HepG2 (cell line): ENCODE measurements around the gene PRRG3. TPM values are rescaled to one million over a fixed set of nuclear protein-coding genes. Genes with fewer than 3 reads are reported as not detected.

Experiments
- ATAC-seq: fragments of 200-7000 bp; cut with Tn5 transposase; 3 replicates; pipeline ENCODE4 v1.9.1; 2020; ENCODE audit warnings: mild to moderate bottlenecking, moderate library complexity
- BruUV-seq: library from RNA; stranded (reverse); fragments of 400-500 nt; replicated peaks from 2 replicates; lab custom pipeline; 2021; lab: Mats Ljungman, UMichigan
- CTCF ChIA-PET: fragments of 300-600 bp; formaldehyde crosslinking; extraction: SDS; loops from one replicate; lab custom pipeline; 2021; ENCODE audit warnings: low total read pairs, inconsistent platforms, low intra/inter-chr PET ratio; lab: Yijun Ruan, JAX
- POLR2A ChIA-PET: fragments of 350-600 bp; sonication (Branson Sonifier 250); formaldehyde crosslinking; loops from one replicate; lab custom pipeline; 2020; ENCODE audit warnings: antibody characterized with exemption, inconsistent platforms; lab: Yijun Ruan, JAX
- DNase-seq: peaks from one replicate; pipeline ENCODE4 v3.0.0-alpha.2; 2015; ENCODE audit warnings: low spot score
- FAIRE-seq: peaks from 3 replicates; lab custom pipeline; 2011; peaks lifted over from hg19 to GRCh38; lab: Jason Lieb, UNC
- H2AFZ ChIP-seq: one replicate; pipeline ENCODE4 v1.6.1; 2011; ENCODE audit warnings: low read length, inconsistent platforms
- H3K27ac ChIP-seq: fragments of 300-600 bp; 3 replicates; pipeline ENCODE4 v1.8.0; 2011; ENCODE audit warnings: mixed run types, mild to moderate bottlenecking, mixed read lengths, low read length, inconsistent platforms; ENCODE audit not compliant: insufficient read depth; ENCODE audit errors: extremely low read length
- H3K27me3 ChIP-seq, 2 experiments: fragments of 200-600 bp in 1 of 2; 2 replicates in 1 of 2; 3 replicates in 1 of 2; pipeline versions ENCODE4 v1.6.0 to v1.8.0; 2011; ENCODE audit warnings: low read length in 2 of 2, mild to moderate bottlenecking in 2 of 2, moderate library complexity in 2 of 2, inconsistent platforms in 1 of 2; ENCODE audit not compliant: insufficient read depth in 2 of 2, control insufficient read depth in 1 of 2
- H3K36me3 ChIP-seq, 2 experiments: fragments of 200-600 bp in 1 of 2; replicated peaks in 1 of 2; 2 replicates in 1 of 2; 3 replicates in 1 of 2; pipeline versions ENCODE4 v1.5.1 to v1.8.0; 2011; ENCODE audit warnings: low read length in 2 of 2, inconsistent platforms in 1 of 2; ENCODE audit not compliant: insufficient read depth in 2 of 2, control insufficient read depth in 1 of 2
- H3K4me1 ChIP-seq: 2 replicates; pipeline ENCODE4 v1.5.1; 2012; ENCODE audit warnings: low read length, inconsistent platforms; ENCODE audit not compliant: insufficient read depth
- H3K4me2 ChIP-seq: 2 replicates; pipeline ENCODE4 v1.6.0; 2011; ENCODE audit warnings: low read depth, low read length, inconsistent platforms
- H3K4me3 ChIP-seq, 3 experiments: fragments of 200-600 bp in 1 of 3; sonication (generic), shearing (Covaris generic) in 1 of 3; replicated peaks in 1 of 3; 2 replicates each; pipeline ENCODE4 v1.5.1; 2011 to 2016; ENCODE audit warnings: low read length in 3 of 3, inconsistent platforms in 2 of 3, low read depth in 2 of 3, mild to moderate bottlenecking in 2 of 3, control low read depth in 1 of 3, mixed read lengths in 1 of 3; ENCODE audit not compliant: insufficient read depth in 1 of 3
- H3K79me2 ChIP-seq: one replicate; pipeline ENCODE4 v1.6.1; 2011; ENCODE audit warnings: low read length, inconsistent platforms; ENCODE audit not compliant: insufficient read depth
- H3K9ac ChIP-seq: 2 replicates; pipeline ENCODE4 v1.6.0; 2011; ENCODE audit warnings: mild to moderate bottlenecking, low read depth, low read length, inconsistent platforms; ENCODE audit not compliant: insufficient read depth
- H3K9me3 ChIP-seq: 2 replicates; pipeline ENCODE4 v1.5.1; 2012; ENCODE audit warnings: mild to moderate bottlenecking, low read length
- H4K20me1 ChIP-seq: 2 replicates; pipeline ENCODE4 v1.6.0; 2011; ENCODE audit warnings: inconsistent platforms, mild to moderate bottlenecking, low read length, moderate library complexity; ENCODE audit not compliant: insufficient read depth
- ATRX ChIP-seq: sonication (generic); formaldehyde crosslinking; IDR thresholded peaks from 2 replicates; pipeline ENCODE4 v1.4.0; 2020; ENCODE audit warnings: missing genetic modification reagents, borderline replicate concordance
- DPF2 ChIP-seq: sonication (generic); formaldehyde crosslinking; IDR thresholded peaks from 2 replicates; pipeline ENCODE4 v1.4.0; 2020; ENCODE audit warnings: mild to moderate bottlenecking, low read depth, missing genetic modification reagents, borderline replicate concordance
- GPN1 ChIP-seq: sonication (generic); formaldehyde crosslinking; IDR thresholded peaks from 2 replicates; pipeline ENCODE4 v1.5.1; 2020; ENCODE audit warnings: missing genetic modification reagents, borderline replicate concordance
- MED8 ChIP-seq: sonication (generic); formaldehyde crosslinking; IDR thresholded peaks from 2 replicates; pipeline ENCODE4 v1.8.1; 2023; ENCODE audit warnings: mild to moderate bottlenecking, missing genetic modification reagents; ENCODE audit not compliant: insufficient replicate concordance
- MYNN ChIP-seq: sonication (generic); formaldehyde crosslinking; IDR thresholded peaks from 2 replicates; pipeline ENCODE4 v1.4.0; 2020; ENCODE audit warnings: mild to moderate bottlenecking, low read depth, missing genetic modification reagents
- NFATC3 ChIP-seq: sonication (generic); formaldehyde crosslinking; IDR thresholded peaks from 2 replicates; pipeline ENCODE4 v1.5.1; 2020; ENCODE audit warnings: mild to moderate bottlenecking, missing genetic modification reagents
- PCBP1 ChIP-seq: fragments of 200-400 bp; formaldehyde crosslinking; IDR thresholded peaks from 2 replicates; pipeline ENCODE4 v1.6.1; 2017; ENCODE audit warnings: mild to moderate bottlenecking, low read depth, low read length, borderline replicate concordance
- RARA ChIP-seq: IDR thresholded peaks from 2 replicates; pipeline ENCODE4 v1.6.1; 2016; ENCODE audit warnings: missing genetic modification reagents, missing compliant biosample characterization
- SOX6 ChIP-seq, 2 experiments: fragments of 450-650 bp in 1 of 2; sonication (generic) in 1 of 2; formaldehyde crosslinking in 1 of 2; IDR thresholded peaks; 2 replicates each; pipeline versions ENCODE4 v1.4.0 to v1.6.1; 2017 to 2020; ENCODE audit warnings: antibody characterized with exemption in 1 of 2, mild to moderate bottlenecking in 1 of 2, missing genetic modification reagents in 1 of 2
- ZNF138 ChIP-seq: sonication (generic); formaldehyde crosslinking; IDR thresholded peaks from 2 replicates; pipeline ENCODE4 v1.5.0; 2020; ENCODE audit warnings: mild to moderate bottlenecking, low read depth, missing genetic modification reagents
- ZNF431 ChIP-seq: sonication (generic); formaldehyde crosslinking; IDR thresholded peaks from 2 replicates; pipeline ENCODE4 v1.9.0; 2022; ENCODE audit warnings: missing genetic modification reagents, low read depth, mild to moderate bottlenecking, borderline replicate concordance
- ZNF577 ChIP-seq: sonication (generic); formaldehyde crosslinking; IDR thresholded peaks from 2 replicates; pipeline ENCODE4 v1.4.0; 2020; ENCODE audit warnings: mild to moderate bottlenecking, low read depth, missing genetic modification reagents, borderline replicate concordance
- WGBS: methylation state at CpG from one replicate; pipeline ENCODE4 v1.1.6; 2017; ENCODE audit warnings: low lambda C conversion rate; 5-methylcytosine and 5-hydroxymethylcytosine counted together
- in situ Hi-C: cut with HindIII; loops from 2 replicates; pipeline ENCODE4 v1.10.0; 2017; ENCODE audit warnings: low pct_unique_long_range_greater_than_20kb; ENCODE audit not compliant: extremely low pct_ligation_motif_present
- intact Hi-C: fragments of 100-400 bp; cut with micrococcal nuclease; formaldehyde crosslinking; loops from one replicate; pipeline ENCODE4 v1.10.0; 2022; ENCODE audit not compliant: unreplicated experiment
- polyA plus RNA-seq, 8 experiments: library from polyadenylated mRNA; depleted of rRNA in 3 of 8; stranded (reverse) in 7 of 8; unstranded in 1 of 8; fragments of >200 nt; fragmentation: Illumina TruSeq in 4 of 8; extraction: Trizol in 4 of 8; gene quantifications; 2 replicates each; pipeline versions ENCODE4 v1.2.1 to v1.2.3, GENCODE V29; 2011 to 2016; ENCODE audit warnings: low read depth in 4 of 8, missing spikeins in 1 of 8, mixed read lengths in 1 of 8; ENCODE audit not compliant: insufficient read depth in 1 of 8
- total RNA-seq, 5 experiments: library from RNA; depleted of rRNA; stranded (reverse); fragments of >200 nt; fragmentation: Illumina TruSeq; extraction: Trizol; gene quantifications; 2 replicates each; pipeline ENCODE4 v1.2.3, GENCODE V29; 2016; ENCODE audit warnings: low read depth in 1 of 5
- TF ChIP-seq, protein P1 (sequence below): sonication (generic); formaldehyde crosslinking; IDR thresholded peaks from 2 replicates; pipeline ENCODE4 v1.8.1; 2022; ENCODE audit warnings: mild to moderate bottlenecking, missing genetic modification reagents
- TF ChIP-seq, protein P2 (sequence below): sonication (generic); formaldehyde crosslinking; IDR thresholded peaks from 2 replicates; pipeline ENCODE4 v1.4.0; 2020; ENCODE audit warnings: missing genetic modification reagents
- TF ChIP-seq, protein P3 (sequence below): sonication (generic); formaldehyde crosslinking; IDR thresholded peaks from 2 replicates; pipeline ENCODE4 v1.5.1; 2020; ENCODE audit warnings: mild to moderate bottlenecking, missing genetic modification reagents
- TF ChIP-seq, protein P4 (sequence below): sonication (generic); formaldehyde crosslinking; IDR thresholded peaks from 2 replicates; pipeline ENCODE4 v1.5.1; 2020; ENCODE audit warnings: mild to moderate bottlenecking, moderate library complexity, missing genetic modification reagents

PRRG3 gene
- total and polyA plus RNA-seq, 2 of the 13 experiments (the other 11 are each of a cell fraction or from before 2014, with no cell fraction given) = not detected

DNA sequence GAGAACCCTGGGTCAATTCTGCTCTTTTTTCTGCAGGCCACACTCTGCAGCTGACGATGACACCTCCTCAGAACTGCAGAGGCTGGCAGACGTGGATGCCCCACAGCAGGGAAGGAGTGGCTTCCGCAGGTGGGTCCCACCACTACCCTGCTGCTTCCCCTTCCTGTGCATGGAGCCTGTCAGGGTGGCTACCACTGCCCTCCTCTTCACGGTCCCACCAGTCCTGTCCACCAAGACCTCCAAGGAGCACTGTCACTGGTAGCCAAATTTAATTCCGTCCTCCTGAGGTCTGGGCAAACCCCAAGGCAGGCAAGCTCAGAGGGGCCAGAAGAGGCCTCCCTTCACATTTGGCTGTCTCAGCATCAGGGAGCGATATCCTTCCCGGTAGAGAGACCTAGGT is 43.5 kb downstream of the PRRG3 start:
- BruUV-seq = no TSS peak
- Histone ChIP-seq H3K36me3 (no peaks in the 10 kb centered on the region), H3K79me2 (no peaks in the 10 kb centered on the region), H3K9ac (no peak overlapping the region), H3K4me1 (no peaks in the 10 kb centered on the region), H3K27me3 (no peaks in the 10 kb centered on the region), H4K20me1 (no peaks in the 10 kb centered on the region), H3K27ac (no peak overlapping the region), H3K4me2 (no peak overlapping the region), H2AFZ (no peak overlapping the region), H3K4me3 (no peak overlapping the region), H3K9me3 (no peaks in the 10 kb centered on the region)
- in situ Hi-C loops (loop anchor here (25.0 kb wide), 1 partner anchor 1074 kb away; no protein-coding TSS in a partner anchor), intact Hi-C loops (no loop called here)
- no peak for DNase-seq
- no peak for ATAC-seq
- no peak for FAIRE-seq
- WGBS = no CpG with 5 or more reads among the region's 7 CpGs
- POLR2A ChIA-PET = no interaction called here
- CTCF ChIA-PET = no interaction called here
- TF ChIP-seq NFATC3 (CRISPR knock-in tag) = no peak
- TF ChIP-seq, protein P1, sequence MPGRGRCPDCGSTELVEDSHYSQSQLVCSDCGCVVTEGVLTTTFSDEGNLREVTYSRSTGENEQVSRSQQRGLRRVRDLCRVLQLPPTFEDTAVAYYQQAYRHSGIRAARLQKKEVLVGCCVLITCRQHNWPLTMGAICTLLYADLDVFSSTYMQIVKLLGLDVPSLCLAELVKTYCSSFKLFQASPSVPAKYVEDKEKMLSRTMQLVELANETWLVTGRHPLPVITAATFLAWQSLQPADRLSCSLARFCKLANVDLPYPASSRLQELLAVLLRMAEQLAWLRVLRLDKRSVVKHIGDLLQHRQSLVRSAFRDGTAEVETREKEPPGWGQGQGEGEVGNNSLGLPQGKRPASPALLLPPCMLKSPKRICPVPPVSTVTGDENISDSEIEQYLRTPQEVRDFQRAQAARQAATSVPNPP = no peak
- no peak for TF ChIP-seq ATRX
- TF ChIP-seq RARA = no peak
- TF ChIP-seq PCBP1 = no peak
- TF ChIP-seq SOX6 (IDR thresholded peaks at IDR 0.05) = no peak
- TF ChIP-seq SOX6 (CRISPR knock-in tag; IDR thresholded peaks at IDR 0.05) = no peak
- TF ChIP-seq MYNN (CRISPR knock-in tag) = no peak
- TF ChIP-seq GPN1 (CRISPR knock-in tag) = no peak
- TF ChIP-seq ZNF138 (CRISPR knock-in tag) = no peak
- no peak for TF ChIP-seq MED8 (CRISPR knock-in tag)
- TF ChIP-seq, protein P2, sequence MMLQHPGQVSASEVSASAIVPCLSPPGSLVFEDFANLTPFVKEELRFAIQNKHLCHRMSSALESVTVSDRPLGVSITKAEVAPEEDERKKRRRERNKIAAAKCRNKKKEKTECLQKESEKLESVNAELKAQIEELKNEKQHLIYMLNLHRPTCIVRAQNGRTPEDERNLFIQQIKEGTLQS (CRISPR knock-in tag) = no peak
- TF ChIP-seq DPF2 (CRISPR knock-in tag) = no peak
- TF ChIP-seq, protein P3, sequence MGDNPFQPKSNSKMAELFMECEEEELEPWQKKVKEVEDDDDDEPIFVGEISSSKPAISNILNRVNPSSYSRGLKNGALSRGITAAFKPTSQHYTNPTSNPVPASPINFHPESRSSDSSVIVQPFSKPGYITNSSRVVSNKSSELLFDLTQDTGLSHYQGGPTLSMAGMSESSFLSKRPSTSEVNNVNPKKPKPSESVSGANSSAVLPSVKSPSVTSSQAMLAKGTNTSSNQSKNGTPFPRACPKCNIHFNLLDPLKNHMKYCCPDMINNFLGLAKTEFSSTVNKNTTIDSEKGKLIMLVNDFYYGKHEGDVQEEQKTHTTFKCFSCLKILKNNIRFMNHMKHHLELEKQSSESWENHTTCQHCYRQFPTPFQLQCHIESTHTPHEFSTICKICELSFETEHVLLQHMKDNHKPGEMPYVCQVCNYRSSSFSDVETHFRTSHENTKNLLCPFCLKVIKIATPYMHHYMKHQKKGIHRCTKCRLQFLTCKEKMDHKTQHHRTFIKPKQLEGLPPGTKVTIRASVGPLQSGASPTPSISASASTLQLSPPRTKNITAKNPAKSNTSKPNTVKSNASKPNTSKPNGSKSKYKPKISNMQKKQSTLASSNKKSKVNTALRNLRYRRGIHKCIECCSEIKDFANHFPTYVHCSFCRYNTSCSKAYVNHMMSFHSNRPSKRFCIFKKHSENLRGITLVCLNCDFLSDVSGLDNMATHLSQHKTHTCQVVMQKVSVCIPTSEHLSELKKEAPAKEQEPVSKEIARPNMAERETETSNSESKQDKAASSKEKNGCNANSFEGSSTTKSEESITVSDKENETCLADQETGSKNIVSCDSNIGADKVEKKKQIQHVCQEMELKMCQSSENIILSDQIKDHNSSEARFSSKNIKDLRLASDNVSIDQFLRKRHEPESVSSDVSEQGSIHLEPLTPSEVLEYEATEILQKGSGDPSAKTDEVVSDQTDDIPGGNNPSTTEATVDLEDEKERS (CRISPR knock-in tag) = no peak
- TF ChIP-seq ZNF431 (CRISPR knock-in tag) = no peak
- TF ChIP-seq, protein P4, sequence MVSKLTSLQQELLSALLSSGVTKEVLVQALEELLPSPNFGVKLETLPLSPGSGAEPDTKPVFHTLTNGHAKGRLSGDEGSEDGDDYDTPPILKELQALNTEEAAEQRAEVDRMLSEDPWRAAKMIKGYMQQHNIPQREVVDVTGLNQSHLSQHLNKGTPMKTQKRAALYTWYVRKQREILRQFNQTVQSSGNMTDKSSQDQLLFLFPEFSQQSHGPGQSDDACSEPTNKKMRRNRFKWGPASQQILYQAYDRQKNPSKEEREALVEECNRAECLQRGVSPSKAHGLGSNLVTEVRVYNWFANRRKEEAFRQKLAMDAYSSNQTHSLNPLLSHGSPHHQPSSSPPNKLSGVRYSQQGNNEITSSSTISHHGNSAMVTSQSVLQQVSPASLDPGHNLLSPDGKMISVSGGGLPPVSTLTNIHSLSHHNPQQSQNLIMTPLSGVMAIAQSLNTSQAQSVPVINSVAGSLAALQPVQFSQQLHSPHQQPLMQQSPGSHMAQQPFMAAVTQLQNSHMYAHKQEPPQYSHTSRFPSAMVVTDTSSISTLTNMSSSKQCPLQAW (CRISPR knock-in tag) = no peak
- no peak for TF ChIP-seq ZNF577
